Liver (tissue), 9 donors: ENCODE results near the gene CAGE1. TPM values are rescaled to one million over a fixed set of nuclear protein-coding genes. Genes with fewer than 3 reads are reported as not detected.

ENCODE experiments used
- DNase-seq: peaks from one replicate; pipeline ENCODE4 v3.0.0-alpha.2; 2017; ENCODE audit warnings: low spot score
- H3K27ac ChIP-seq, 2 donors: one replicate each; pipeline ENCODE4 v1.7.0; 2013; ENCODE audit warnings: inconsistent platforms in 2 of 2, low read length in 2 of 2, control low read depth in 1 of 2, low read depth in 1 of 2, mild to moderate bottlenecking in 1 of 2
- H3K27me3 ChIP-seq, 4 donors: one replicate each; pipeline versions ENCODE4 v1.6.1 to v1.7.0; 2013; ENCODE audit warnings: low read length in 3 of 4, inconsistent platforms in 1 of 4, mild to moderate bottlenecking in 1 of 4, moderate library complexity in 1 of 4; ENCODE audit not compliant: control insufficient read depth in 4 of 4, insufficient read depth in 4 of 4
- H3K36me3 ChIP-seq, 4 donors: one replicate each; pipeline versions ENCODE4 v1.6.1 to v1.7.0; 2013; ENCODE audit warnings: low read length in 3 of 4, mild to moderate bottlenecking in 3 of 4, low read depth in 1 of 4, moderate library complexity in 1 of 4; ENCODE audit not compliant: control insufficient read depth in 4 of 4, insufficient read depth in 3 of 4
- H3K4me1 ChIP-seq, 4 donors: one replicate each; pipeline versions ENCODE4 v1.6.1 to v1.7.0; 2013; ENCODE audit warnings: low read length in 3 of 4, mild to moderate bottlenecking in 3 of 4, moderate library complexity in 1 of 4; ENCODE audit not compliant: control insufficient read depth in 4 of 4, insufficient read depth in 4 of 4
- H3K4me3 ChIP-seq, 3 donors: one replicate each; pipeline versions ENCODE4 v1.6.1 to v1.7.0; 2013; ENCODE audit warnings: low read length in 3 of 3, control low read depth in 1 of 3, low read depth in 1 of 3, mild to moderate bottlenecking in 1 of 3
- H3K9ac ChIP-seq, 2 donors: one replicate each; pipeline ENCODE4 v1.7.0; 2013; ENCODE audit warnings: low read length in 2 of 2, mild to moderate bottlenecking in 2 of 2, moderate library complexity in 2 of 2, control low read depth in 1 of 2, low read depth in 1 of 2
- H3K9me3 ChIP-seq, 4 donors: one replicate each; pipeline versions ENCODE4 v1.6.1 to v1.7.0; 2013; ENCODE audit warnings: low read length in 3 of 4; ENCODE audit not compliant: control insufficient read depth in 4 of 4
- ATF3 ChIP-seq: IDR thresholded peaks from 2 replicates; pipeline ENCODE4 v1.6.1; 2016; ENCODE audit warnings: antibody characterized with exemption
- CTCF ChIP-seq: fragments of 150-350 bp; IDR thresholded peaks from 2 replicates; pipeline ENCODE4 v1.5.1; 2017; ENCODE audit warnings: improper control_type of control experiment, low read depth, low read length; ENCODE audit not compliant: missing input control
- EGR1 ChIP-seq, 2 donors: IDR thresholded peaks; 2 replicates each; pipeline ENCODE4 v1.6.1; 2016 to 2018; ENCODE audit warnings: antibody characterized with exemption in 2 of 2, low read depth in 2 of 2
- FOXA1 ChIP-seq: IDR thresholded peaks from 2 replicates; pipeline ENCODE4 v1.6.1; 2016; ENCODE audit warnings: antibody characterized with exemption
- FOXA2 ChIP-seq: IDR thresholded peaks from 2 replicates; pipeline ENCODE4 v1.6.1; 2016; ENCODE audit warnings: antibody characterized with exemption
- GABPA ChIP-seq, 2 donors: IDR thresholded peaks in 1 of 2; conservative IDR thresholded peaks in 1 of 2; 2 replicates each; pipeline ENCODE4 v1.6.1; 2016; ENCODE audit warnings: antibody characterized with exemption in 2 of 2, mild to moderate bottlenecking in 1 of 2, moderate library complexity in 1 of 2
- MAX ChIP-seq: IDR thresholded peaks from 2 replicates; pipeline ENCODE4 v1.6.1; 2016; ENCODE audit warnings: antibody characterized with exemption
- RAD21 ChIP-seq, 2 donors: IDR thresholded peaks; 2 replicates each; pipeline ENCODE4 v1.6.1; 2016; ENCODE audit warnings: antibody characterized with exemption in 2 of 2, mild to moderate bottlenecking in 2 of 2
- SP1 ChIP-seq: IDR thresholded peaks from 2 replicates; pipeline ENCODE4 v1.6.1; 2018; ENCODE audit warnings: antibody characterized with exemption, mild to moderate bottlenecking
- YY1 ChIP-seq: IDR thresholded peaks from 2 replicates; pipeline ENCODE4 v1.6.1; 2016; ENCODE audit warnings: antibody characterized with exemption, mild to moderate bottlenecking
- ZBTB33 ChIP-seq: IDR thresholded peaks from 2 replicates; pipeline ENCODE4 v1.6.1; 2016; ENCODE audit warnings: antibody characterized with exemption
- WGBS: extraction: QIAGEN DNeasy Blood & Tissue Kit; methylation state at CpG from one replicate; pipeline ENCODE4 v1.1.7; 2013; 5-methylcytosine and 5-hydroxymethylcytosine counted together
- polyA plus RNA-seq, 2 donors: library from polyadenylated mRNA; stranded (reverse) in 1 of 2; unstranded in 1 of 2; fragments of 200-250 nt in 1 of 2; fragments of >200 nt in 1 of 2; fragmentation: Nextera tagmentation in 1 of 2; extraction: Ambion mirVana in 1 of 2; gene quantifications; one replicate each; pipeline versions ENCODE4 v1.2.1 to v1.2.3, GENCODE V29; 2013 to 2015
- total RNA-seq, 2 donors: library from RNA; depleted of rRNA; stranded (reverse); fragments of >200 nt; gene quantifications; one replicate each; pipeline ENCODE4 v1.2.3, GENCODE V29; 2014
- donor health status: healthy.
- donor health status: healthy.
- donor health status: healthy.
- donor health status: healthy.
- donor health status: healthy.

The CAGE1 gene
- total and polyA plus RNA-seq, 4 donors: 0.08 TPM; not detected in 3

GRCh38 chr6:7425808-7426190 is 36.3 kb upstream of the CAGE1 start:
- Histone ChIP-seq H3K9me3 (no peaks in the 10 kb centered on the region), H3K4me3 (no peak overlapping the region), H3K36me3 (no peaks in the 10 kb centered on the region), H3K27me3 (no peaks in the 10 kb centered on the region), H3K4me1 (peaks cover 0 to 3% (median 0%) of the 10 kb centered on the region in 4 donors), H3K27ac (no peak overlapping the region), H3K9ac (no peak overlapping the region)
- no peak for TF ChIP-seq FOXA2
- TF ChIP-seq MAX: no peak
- TF ChIP-seq YY1: no peak
- TF ChIP-seq ATF3: no peak
- TF ChIP-seq EGR1 (IDR thresholded peaks at IDR 0.05; ENCODE audit: low read depth in 2 of 2): no peak
- no peak for TF ChIP-seq FOXA1
- TF ChIP-seq ZBTB33: no peak
- TF ChIP-seq SP1: no peak
- no peak for TF ChIP-seq GABPA (IDR thresholded peaks at IDR 0.05 in 1 of 2, conservative IDR thresholded peaks at IDR 0.05 in 1 of 2)
- 98% methylated on average over 39 of the region's 39 CpGs for WGBS
- no peak for DNase-seq

- no peak overlapping the region for H3K4me3 ChIP-seq
- no peak for DNase-seq
- WGBS: 84% methylated on average over 25 of the region's 25 CpGs
These were observed 35.6 kb upstream of the CAGE1 start for GRCh38 chr6:7424967-7425807.

More at GRCh38 chr6:7424967-7425807, 35.6 kb upstream of the CAGE1 start:
- Histone ChIP-seq H3K4me1 (peaks cover 0 to 8% (median 2%) of the 10 kb centered on the region in 4 donors), H3K9me3 (no peaks in the 10 kb centered on the region), H3K27me3 (no peaks in the 10 kb centered on the region), H3K36me3 (no peaks in the 10 kb centered on the region), H3K9ac (no peak overlapping the region), H3K27ac (no peak overlapping the region)
- peak; percentile 63 for TF ChIP-seq CTCF
- no peak for TF ChIP-seq ZBTB33
- TF ChIP-seq RAD21 (IDR thresholded peaks at IDR 0.05): peak; percentile 85 to 89
